T-cell (primary cell): ENCODE measurements around the gene HCFC2. TPM values are rescaled to one million over a fixed set of nuclear protein-coding genes. Genes with fewer than 3 reads are reported as not detected.

Experiments
- total RNA-seq, 35 experiments: library from RNA in 6 of 35; stranded (reverse) in 6 of 35; fragments of 120-200 nt in 1 of 35; gene quantifications; one replicate each; pipeline versions ENCODE4 v1.2.1 to v1.2.4 and lab custom pipeline; 2013 to 2026

Gene HCFC2
- total RNA-seq, 5 donors from 2014 or later (not counting 1 experiment from before 2014, with no cell fraction given) = 13.9 to 16.9 (median 14.9) TPM

Other genes with a start within 250 kb of the HCFC2 start
- 1 to 10 TPM; 4.2 to 7.4 (median 6.3) TPM for gene NT5DC3, start 223.3 kb upstream of the HCFC2 start, total RNA-seq
- 100 to 1,000 TPM; 240 to 310 (median 290) TPM for gene HSP90B1, start 134.1 kb upstream of the HCFC2 start, total RNA-seq
- 10 to 100 TPM; 25.0 to 32.4 (median 30.0) TPM for gene TDG, start 98.7 kb upstream of the HCFC2 start, total RNA-seq
- gene GLT8D2, start 14.3 kb upstream of the HCFC2 start, total RNA-seq = under 1 TPM in 1 of 5 donors, not detected in 4; 0.29 TPM
- 10 to 100 TPM; 15.6 to 23.7 (median 22.3) TPM for gene NFYB, start 73.7 kb downstream of the HCFC2 start, total RNA-seq
- 10 to 100 TPM; 33.1 to 91.7 (median 68.9) TPM for gene TXNRD1, start 151.2 kb downstream of the HCFC2 start, total RNA-seq
- 10 to 100 TPM in 2 of 5 donors, 1 to 10 TPM in 3; 5.6 to 13.0 (median 6.0) TPM for gene EID3, start 239.2 kb downstream of the HCFC2 start, total RNA-seq